NT2/D1 (cell line): Measurements from ENCODE around the gene RGCC.
"Not testable (repeated sequence)": the region's sequence is repeated elsewhere in the genome, so short reads cannot be mapped to it uniquely, and the experiment has no call there.

Experiments used
- SUZ12 ChIP-seq: IDR thresholded peaks from 2 replicates; pipeline ENCODE4 v1.6.1; 2011; ENCODE audit not compliant: insufficient read length, insufficient read depth; ENCODE audit errors: extremely low read depth
- ZNF274 ChIP-seq: IDR thresholded peaks from 2 replicates; pipeline ENCODE4 v1.6.1; 2011; ENCODE audit warnings: mild to moderate bottlenecking, low read depth, low read length

GRCh38 chr13:41504657-41505056 is 47.3 kb downstream of the RGCC start:
- TF ChIP-seq ZNF274, SUZ12: not testable (repeated sequence)
